ENCODE results near the gene ZNF511.

Gene ZNF511

DNA sequence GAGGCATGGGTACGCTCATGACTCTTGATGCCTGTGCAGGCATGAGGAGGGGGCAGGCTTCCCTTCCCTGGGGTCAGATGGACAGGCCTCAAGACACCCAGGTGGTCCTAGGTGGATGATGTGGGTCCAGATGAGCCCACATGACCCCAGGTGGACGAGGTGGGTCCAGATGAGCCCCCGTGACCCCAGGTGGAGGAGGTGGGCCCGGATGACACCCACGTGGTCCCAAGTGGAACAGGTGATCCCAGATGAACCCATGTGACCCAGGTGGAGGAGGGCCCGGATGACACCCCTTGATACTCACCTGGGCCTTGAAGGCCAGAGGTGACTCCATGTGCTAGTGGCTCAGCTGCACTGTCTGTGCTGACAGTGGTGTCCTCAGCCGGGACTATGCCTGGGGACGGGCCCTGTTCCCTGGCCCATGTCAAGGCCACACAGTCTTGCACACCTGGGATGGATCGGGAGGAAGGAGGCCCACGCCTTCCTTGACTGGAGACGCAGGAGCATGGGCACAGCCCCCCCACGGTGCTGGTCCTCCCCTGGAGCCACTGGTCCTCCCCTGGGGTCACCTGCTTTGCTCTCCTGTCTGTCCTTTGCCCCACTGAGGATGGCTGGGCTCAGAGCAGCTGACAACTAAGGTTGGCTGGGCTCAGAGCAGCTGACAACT, 41.7 kb downstream of the ZNF511 start:
- H3K4me3 ChIP-seq (ENCODE audit: low read depth, low read length): no peak overlapping the region
- TF ChIP-seq, protein P1, sequence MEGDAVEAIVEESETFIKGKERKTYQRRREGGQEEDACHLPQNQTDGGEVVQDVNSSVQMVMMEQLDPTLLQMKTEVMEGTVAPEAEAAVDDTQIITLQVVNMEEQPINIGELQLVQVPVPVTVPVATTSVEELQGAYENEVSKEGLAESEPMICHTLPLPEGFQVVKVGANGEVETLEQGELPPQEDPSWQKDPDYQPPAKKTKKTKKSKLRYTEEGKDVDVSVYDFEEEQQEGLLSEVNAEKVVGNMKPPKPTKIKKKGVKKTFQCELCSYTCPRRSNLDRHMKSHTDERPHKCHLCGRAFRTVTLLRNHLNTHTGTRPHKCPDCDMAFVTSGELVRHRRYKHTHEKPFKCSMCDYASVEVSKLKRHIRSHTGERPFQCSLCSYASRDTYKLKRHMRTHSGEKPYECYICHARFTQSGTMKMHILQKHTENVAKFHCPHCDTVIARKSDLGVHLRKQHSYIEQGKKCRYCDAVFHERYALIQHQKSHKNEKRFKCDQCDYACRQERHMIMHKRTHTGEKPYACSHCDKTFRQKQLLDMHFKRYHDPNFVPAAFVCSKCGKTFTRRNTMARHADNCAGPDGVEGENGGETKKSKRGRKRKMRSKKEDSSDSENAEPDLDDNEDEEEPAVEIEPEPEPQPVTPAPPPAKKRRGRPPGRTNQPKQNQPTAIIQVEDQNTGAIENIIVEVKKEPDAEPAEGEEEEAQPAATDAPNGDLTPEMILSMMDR (conservative IDR thresholded peaks at IDR 0.05; ENCODE audit: low read depth, low read length): no peak
- no peak for DNase-seq (ENCODE audit: low read depth)

DNA sequence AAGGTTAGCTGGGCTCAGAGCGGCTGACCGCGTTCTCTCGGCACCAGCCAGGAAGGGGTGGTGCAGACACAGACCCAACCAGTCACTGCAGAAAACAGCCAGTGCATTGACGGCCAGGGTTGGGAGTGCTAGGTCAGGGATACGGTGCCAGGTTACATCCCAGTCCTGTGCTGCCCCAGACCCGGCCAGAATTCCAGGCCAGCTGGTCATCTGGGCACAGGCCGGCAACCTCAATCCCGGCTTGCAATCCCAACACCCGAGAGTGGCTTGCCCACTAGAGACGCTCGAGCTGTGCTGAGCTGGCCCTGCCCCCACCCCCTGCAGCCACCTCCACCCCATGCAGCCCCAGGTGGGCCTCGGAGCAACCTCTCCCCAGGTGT, 42.2 kb downstream of the ZNF511 start:
- DNase-seq (ENCODE audit: low read depth): no peak
- TF ChIP-seq, protein P1 (conservative IDR thresholded peaks at IDR 0.05; ENCODE audit: low read depth, low read length): no peak
- H3K4me3 ChIP-seq (ENCODE audit: low read depth, low read length): no peak overlapping the region

DNA sequence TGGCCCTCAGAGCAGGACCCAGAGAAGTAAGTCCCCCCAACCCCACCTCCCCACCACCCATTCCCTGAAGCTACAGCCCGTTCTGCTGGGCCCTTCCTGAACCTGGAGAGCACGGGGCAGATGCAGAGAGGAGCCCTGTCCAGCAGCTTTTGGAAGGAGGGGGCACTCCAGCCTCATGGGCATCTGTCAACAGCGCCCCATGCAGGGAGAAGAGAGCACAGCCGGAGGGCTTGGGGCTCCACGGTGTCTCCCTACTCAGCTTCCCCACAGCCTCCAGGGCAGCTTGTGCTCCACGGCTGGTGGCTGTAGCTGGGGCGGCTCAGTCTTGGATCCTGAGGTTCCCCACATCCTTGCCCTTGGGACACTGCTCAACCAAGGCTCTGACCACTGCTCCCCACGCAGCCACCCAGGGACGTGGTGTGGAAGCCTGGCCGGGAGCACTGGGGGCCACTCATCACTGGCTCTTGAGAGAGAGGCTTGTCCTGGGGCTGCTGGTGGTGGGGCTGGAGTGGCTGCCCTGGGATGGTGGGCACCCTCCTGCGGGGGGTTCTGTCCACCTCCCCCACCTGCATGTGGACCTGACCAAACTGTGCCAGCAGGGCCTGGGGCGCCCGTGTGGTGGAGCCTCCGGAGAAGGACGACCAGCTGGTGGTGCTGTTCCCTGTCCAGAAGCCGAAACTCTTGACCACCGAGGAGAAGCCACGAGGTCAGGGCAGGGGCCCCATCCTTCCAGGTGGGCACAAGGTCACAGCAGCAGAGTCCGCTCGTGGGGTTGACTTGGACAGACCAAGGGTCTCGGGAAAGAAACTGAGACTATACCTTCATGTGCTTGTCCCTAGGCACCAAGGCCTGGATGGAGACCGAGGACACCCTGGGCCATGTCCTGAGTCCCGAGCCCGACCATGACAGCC, 42.9 kb downstream of the ZNF511 start:
- TF ChIP-seq, protein P1 (conservative IDR thresholded peaks at IDR 0.05; ENCODE audit: low read depth, low read length): no peak
- DNase-seq (ENCODE audit: low read depth): no peak
- H3K4me3 ChIP-seq (ENCODE audit: low read depth, low read length): no peak overlapping the region

DNA sequence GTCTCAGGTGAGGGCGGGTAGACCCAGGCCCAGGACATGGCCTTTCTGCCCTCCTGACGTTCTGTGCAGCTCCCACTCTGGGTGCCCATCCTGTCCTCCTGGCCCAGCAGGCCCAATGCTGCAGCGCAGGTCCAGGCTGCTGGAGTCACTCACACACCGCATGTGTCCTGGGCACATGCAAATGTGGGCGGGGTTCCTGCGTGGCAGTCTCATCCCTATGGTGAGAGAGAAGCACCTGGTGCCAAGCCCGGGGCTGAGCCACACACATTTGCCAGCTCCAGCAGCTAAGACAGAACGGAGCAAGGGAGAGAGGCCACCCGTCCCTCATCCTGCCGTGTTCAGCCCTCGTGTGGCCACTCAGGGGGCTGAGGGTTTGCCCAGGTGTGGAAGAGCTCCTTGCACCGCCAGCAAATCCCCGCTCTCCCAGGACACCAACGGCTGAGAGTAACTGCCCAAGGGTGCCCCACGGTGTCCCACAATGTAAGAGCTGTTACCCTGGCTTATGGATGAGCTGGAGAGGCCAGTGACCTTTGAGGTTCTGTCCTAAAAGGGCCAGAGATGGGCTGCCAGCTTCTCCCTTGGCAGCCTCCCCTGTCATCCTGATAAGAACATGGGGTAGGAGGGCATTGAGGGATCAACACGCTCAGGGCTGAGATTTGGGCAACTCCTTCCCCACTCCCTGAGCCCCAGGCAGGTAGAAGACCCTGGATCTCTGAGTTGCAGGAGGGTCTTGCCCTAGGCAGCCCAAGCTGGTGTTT, 44.7 kb downstream of the ZNF511 start:
- TF ChIP-seq, protein P1 (conservative IDR thresholded peaks at IDR 0.05; ENCODE audit: low read depth, low read length): no peak

DNA sequence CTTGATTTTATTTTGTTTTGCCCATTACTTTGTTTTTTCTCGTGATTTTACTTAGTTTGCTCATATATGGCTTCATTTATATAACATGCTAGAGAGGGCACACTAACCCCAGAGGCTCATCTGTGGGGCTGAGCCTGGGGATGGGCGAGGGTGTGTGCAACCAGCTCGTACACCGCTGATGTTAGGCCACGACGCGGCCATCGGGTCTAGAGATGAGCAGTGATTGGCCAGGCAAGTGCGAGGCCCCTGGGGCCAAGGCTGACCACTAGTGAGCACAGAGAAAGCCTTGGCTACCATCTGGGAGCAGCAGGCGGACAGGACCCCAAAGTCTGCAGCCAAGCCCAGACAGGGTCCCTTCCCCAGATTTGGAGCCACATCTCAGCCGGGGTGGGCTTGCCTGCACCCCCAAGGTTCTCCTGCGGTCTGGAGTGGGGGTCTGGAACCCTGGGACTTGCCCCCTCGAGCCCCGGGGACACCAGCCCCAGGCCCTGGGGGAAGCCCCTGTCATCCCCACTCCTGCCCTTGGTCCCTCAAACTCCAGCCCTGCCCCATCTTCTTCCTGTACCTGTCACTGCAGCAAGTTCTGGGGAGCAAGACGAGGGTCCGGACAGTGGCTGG, 45.4 kb downstream of the ZNF511 start:
- TF ChIP-seq, protein P1 (conservative IDR thresholded peaks at IDR 0.05; ENCODE audit: low read depth, low read length): no peak

More for the DNA sequence above, 44.7 kb downstream of the ZNF511 start:
- no peak overlapping the region for H3K4me3 ChIP-seq (ENCODE audit: low read depth, low read length)
- DNase-seq (ENCODE audit: low read depth): no peak

DNA sequence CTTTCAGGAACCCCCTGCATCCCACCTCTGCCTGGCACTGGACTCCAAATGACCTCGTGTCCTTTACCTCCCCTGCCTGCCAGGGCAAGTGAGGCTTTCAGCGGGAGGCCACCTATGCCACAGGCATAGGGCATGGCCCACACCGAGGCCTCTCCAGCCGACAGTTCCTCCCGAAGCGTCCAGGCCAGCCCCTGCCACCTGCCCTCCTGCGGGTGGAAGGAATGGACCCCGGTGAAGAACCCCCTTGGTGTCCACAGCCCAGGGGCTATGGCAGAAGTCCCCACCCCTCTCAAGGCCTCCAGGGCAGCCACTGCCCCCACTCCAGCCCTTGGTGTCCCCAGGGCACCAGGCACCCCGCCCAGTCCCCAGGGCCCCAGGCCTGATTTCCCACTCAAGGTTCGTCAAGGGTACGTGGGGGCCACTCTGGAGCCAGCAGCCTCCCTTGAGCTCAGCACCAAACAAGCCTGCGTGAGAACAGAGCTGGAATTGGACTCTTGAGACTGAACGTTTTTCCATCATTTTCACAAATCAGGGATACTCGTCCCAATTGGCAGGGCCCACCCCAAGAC, 46.0 kb downstream of the ZNF511 start:
- TF ChIP-seq, protein P1 (conservative IDR thresholded peaks at IDR 0.05; ENCODE audit: low read depth, low read length): no peak
- H3K4me3 ChIP-seq (ENCODE audit: low read depth, low read length): no peak overlapping the region
- DNase-seq (ENCODE audit: low read depth): no peak

More for the DNA sequence above, 45.4 kb downstream of the ZNF511 start:
- no peak overlapping the region for H3K4me3 ChIP-seq (ENCODE audit: low read depth, low read length)
- no peak for DNase-seq (ENCODE audit: low read depth)
